Activated naive CD4-positive, alpha-beta T cell treated with anti-CD3 and anti-CD28 coated beads, Interleukin-2, amount 50 U/mL, for 72 hours (primary cell): Measurements from ENCODE around the gene MBNL2. TPM values are rescaled to one million over a fixed set of nuclear protein-coding genes. Genes with fewer than 3 reads are reported as not detected.

Source experiments
- ATAC-seq, 2 donors: fragments of 150-1000 bp; cut with Tn5 transposase; 2 replicates each; pipeline ENCODE4 v1.10.0; 2021; ENCODE audit warnings: mild to moderate bottlenecking in 2 of 2, moderate library complexity in 2 of 2
- DNase-seq, 2 donors: peaks; one replicate each; pipeline ENCODE4 v3.0.0; 2021 to 2022; ENCODE audit warnings: low spot score in 2 of 2
- H3K27ac Mint-ChIP-seq, 2 donors: one replicate each; pipeline ENCODE4 v1.8.0; 2022; ENCODE audit warnings: mild to moderate bottlenecking in 2 of 2, mixed read lengths in 2 of 2
- H3K36me3 Mint-ChIP-seq, 2 donors: one replicate each; pipeline ENCODE4 v1.8.0; 2022; ENCODE audit warnings: mixed read lengths in 2 of 2
- H3K9me3 Mint-ChIP-seq, 2 donors: one replicate each; pipeline ENCODE4 v1.8.0; 2022; ENCODE audit warnings: mixed read lengths in 2 of 2
- total RNA-seq, 2 donors: library from RNA; stranded (reverse); gene quantifications; one replicate each; pipeline ENCODE4 v1.2.3, GENCODE V29; 2022

The MBNL2 gene
- total RNA-seq, 2 donors from 2014 or later, result 15.2 to 22.7 TPM

DNA sequence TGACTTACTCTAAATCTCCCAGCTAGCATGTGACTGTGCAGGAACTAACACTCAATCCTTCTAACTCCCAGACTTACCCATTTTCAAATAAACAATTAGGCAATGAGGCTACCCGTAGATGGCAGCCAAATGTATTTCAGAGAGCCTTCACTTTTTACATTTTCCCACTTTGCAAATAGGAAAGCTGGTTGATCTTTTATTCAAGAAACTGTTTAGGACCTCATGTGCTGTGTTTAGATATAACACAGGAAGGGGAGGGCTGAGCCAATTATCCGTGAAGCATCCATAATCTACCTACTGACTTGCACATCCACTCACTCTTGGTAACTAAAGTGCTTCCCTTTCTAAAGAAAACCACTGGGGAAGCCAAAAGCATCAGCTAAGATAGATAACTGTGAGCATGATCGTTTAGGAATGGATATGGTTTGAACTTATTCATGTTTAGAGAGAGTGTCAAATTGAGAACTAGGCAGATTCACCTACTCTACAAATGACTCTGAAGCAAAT, 33.4 kb downstream of the MBNL2 start:
- peaks cover 5 to 25% of the 10 kb centered on the region in 2 donors for H3K36me3 Mint-ChIP-seq
- H3K27ac Mint-ChIP-seq, result peak overlapping the region in 1 of 2 donors; percentile 75
- DNase-seq (no peak), ATAC-seq (peak; percentile 34 to 70)
- peaks cover 0 to 5% of the 10 kb centered on the region in 2 donors for H3K9me3 Mint-ChIP-seq

- Mint-ChIP-seq H3K9me3 (peaks cover 0 to 5% of the 10 kb centered on the region in 2 donors), H3K27ac (peak overlapping the region; percentile 39 to 75), H3K36me3 (peaks cover 5 to 25% of the 10 kb centered on the region in 2 donors)
- ATAC-seq, result peak; percentile 68 to 72
- no peak for DNase-seq
Measured at GRCh38 chr13:97256343-97256783, 34.2 kb downstream of the MBNL2 start.

GRCh38 chr13:97257228-97257755, 35.2 kb downstream of the MBNL2 start:
- Mint-ChIP-seq H3K27ac (peak overlapping the region; percentile 78 to 98), H3K9me3 (peaks cover 0 to 5% of the 10 kb centered on the region in 2 donors), H3K36me3 (peaks cover 5 to 25% of the 10 kb centered on the region in 2 donors)
- DNase-seq (no peak), ATAC-seq (no peak)

DNA sequence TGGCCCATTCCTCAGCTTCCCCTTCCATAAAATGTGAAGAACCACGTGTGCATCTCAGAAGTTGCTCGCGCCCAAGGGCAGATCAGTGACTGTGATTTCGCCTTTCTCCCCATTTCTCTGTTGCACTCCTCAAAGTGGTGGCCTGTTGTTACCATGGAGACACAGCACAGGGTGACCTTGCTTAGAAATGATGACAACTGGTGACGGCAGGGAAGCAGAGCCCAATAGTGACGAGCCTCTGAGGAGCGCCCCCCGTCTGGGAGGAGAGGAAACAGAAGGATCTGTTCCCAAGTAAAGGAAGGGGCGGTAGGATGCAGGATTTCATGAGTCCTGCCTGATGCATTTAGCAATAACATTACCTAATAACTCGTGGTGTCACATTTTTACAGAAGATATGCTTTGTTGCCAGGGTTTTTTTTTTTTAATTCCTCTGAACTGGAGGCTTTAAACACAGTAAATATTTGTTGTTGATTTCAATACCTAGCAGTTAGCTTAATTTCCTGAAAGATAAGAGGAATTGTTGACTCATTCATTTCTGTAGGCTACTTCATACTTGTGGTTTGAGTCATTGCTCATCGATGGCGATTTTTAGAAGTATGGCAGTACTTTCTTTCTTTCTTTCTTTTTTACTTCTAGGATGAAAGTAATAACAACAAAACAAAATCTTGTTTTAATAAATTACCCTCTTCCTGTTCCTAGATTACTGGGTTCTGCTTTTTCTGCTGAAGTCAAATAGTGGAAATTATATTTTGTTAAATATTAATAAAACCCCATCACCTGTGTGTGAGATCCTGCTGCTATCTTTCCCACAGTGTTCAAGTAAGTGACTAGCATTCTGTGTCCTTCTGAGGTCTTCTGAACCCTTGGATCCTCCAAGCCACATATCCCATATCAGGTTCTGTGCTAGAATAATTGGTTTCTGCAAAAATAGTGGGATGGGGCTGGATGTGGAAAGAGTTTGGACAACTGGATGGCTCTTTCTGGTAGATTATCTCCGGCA, 36.0 kb downstream of the MBNL2 start:
- Mint-ChIP-seq H3K36me3 (peaks cover 7 to 29% of the 10 kb centered on the region in 2 donors), H3K9me3 (peaks cover 0 to 5% of the 10 kb centered on the region in 2 donors), H3K27ac (peak overlapping the region; percentile 78 to 98)
- no peak for DNase-seq
- ATAC-seq, result peak; percentile 56 to 67

DNA sequence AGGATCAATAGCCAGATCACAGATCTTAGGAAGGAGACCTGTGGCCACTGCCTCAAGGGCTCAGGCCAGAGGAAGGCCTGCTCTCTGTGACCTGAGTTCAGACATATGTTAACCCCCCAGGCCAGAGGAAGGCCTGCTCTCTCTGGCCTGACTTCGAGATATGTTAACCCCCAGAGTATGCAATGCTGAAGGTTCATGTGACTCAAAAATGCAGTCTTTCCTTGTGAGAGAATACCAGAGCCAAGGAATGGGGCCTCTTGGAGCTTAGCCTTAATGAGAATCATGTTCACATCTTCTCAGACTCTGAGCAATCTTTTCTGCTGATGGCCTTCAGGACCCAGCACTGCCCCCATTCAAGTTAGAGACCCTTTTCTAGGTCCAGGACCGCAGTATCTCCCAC, 36.7 kb downstream of the MBNL2 start:
- peaks cover 0 to 5% of the 10 kb centered on the region in 2 donors for H3K9me3 Mint-ChIP-seq
- peaks cover 9 to 31% of the 10 kb centered on the region in 2 donors for H3K36me3 Mint-ChIP-seq
- H3K27ac Mint-ChIP-seq, result peak overlapping the region; percentile 43 to 98
- DNase-seq (no peak), ATAC-seq (no peak)

- ATAC-seq (no peak), DNase-seq (no peak)
- H3K9me3 Mint-ChIP-seq, result peaks cover 0 to 5% of the 10 kb centered on the region in 2 donors
- peaks cover 9 to 31% of the 10 kb centered on the region in 2 donors for H3K36me3 Mint-ChIP-seq
- H3K27ac Mint-ChIP-seq, result peak overlapping the region; percentile 43 to 61
Measured at GRCh38 chr13:97259410-97259797, 37.3 kb downstream of the MBNL2 start.

DNA sequence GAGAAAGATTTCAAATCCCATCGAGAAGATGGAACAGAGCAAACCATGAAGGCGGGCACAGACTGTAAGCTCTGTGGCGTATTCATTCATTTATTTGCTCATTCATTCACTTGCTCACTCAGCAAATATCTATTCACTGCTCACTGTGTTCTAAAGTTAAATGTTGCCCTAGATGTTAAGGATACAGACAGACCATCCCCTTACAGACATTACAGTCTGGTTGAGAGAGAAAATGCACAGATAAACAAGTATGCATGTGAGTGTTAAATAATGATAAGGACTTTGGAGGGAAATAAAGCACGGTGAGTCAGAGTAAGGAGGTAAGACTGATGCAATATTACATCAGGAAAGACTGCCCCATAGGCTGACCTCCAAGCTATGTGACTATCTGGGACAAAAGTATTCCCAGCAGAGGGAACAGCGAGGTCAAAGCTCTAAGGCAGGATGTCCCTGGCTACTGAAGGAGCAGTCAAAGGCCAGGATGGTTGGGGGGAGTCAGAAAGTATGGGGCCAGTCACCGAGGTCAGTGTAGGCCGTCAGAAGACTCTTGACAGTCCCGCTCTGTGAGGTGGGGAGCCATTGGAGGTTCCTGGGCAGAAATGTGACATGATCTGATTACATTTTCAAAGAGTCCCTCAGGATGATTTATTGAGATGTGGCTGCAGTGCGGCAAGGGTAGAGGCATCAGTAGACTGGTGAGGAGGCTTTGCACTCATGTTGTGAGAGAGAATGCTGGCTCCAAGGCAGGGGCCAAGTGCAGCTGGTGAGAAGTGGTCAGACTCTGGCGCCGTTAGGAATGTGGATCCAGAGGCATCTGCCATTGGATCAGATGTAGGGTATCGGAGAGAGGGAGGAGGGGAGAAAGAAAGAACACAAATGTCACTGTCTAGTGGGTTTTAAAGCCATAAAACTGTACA, 37.9 kb downstream of the MBNL2 start:
- peak overlapping the region; percentile 43 to 88 for H3K27ac Mint-ChIP-seq
- H3K36me3 Mint-ChIP-seq, result peaks cover 9 to 31% of the 10 kb centered on the region in 2 donors
- DNase-seq (no peak), ATAC-seq (no peak)
- peaks cover 0 to 5% of the 10 kb centered on the region in 2 donors for H3K9me3 Mint-ChIP-seq

- Mint-ChIP-seq H3K27ac (peak overlapping the region; percentile 38 to 82), H3K36me3 (peaks cover 9 to 31% of the 10 kb centered on the region in 2 donors), H3K9me3 (peaks cover 0 to 5% of the 10 kb centered on the region in 2 donors)
- ATAC-seq, result peak; percentile 41 to 66
- no peak for DNase-seq
Measured at GRCh38 chr13:97261254-97262005, 39.3 kb downstream of the MBNL2 start.

DNA sequence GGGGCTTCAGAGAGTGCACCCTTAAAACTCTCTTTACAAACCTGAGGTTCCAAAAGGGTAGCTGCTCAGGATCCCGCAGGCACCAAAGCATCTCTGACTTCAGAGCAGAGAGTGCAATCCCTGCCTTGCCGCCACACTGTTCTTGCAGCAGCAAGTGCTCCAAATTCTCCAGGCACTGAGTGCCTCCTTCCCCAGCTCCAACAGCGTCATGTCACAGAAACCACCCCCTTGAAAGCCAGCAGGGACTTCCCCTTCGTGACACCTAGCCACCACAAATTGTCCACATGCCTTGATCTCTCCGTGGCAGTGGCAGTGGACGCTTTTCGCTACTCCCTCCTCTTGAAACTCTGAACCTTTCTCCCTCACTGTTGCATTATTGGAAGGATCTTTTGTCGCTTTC, 39.9 kb downstream of the MBNL2 start:
- peak overlapping the region; percentile 38 to 82 for H3K27ac Mint-ChIP-seq
- peaks cover 0 to 2% of the 10 kb centered on the region in 2 donors for H3K9me3 Mint-ChIP-seq
- peaks cover 8 to 26% of the 10 kb centered on the region in 2 donors for H3K36me3 Mint-ChIP-seq
- no peak for DNase-seq
- ATAC-seq, result peak in 1 of 2 donors; percentile 62

GRCh38 chr13:97263160-97263559, 41.0 kb downstream of the MBNL2 start:
- ATAC-seq (no peak), DNase-seq (no peak)
- Mint-ChIP-seq H3K27ac (no peak overlapping the region), H3K9me3 (no peaks in the 10 kb centered on the region), H3K36me3 (peaks cover 8 to 18% of the 10 kb centered on the region in 2 donors)

GRCh38 chr13:97264663-97265062, 42.5 kb downstream of the MBNL2 start:
- Mint-ChIP-seq H3K9me3 (no peaks in the 10 kb centered on the region), H3K36me3 (peaks cover 9 to 14% of the 10 kb centered on the region in 2 donors), H3K27ac (no peak overlapping the region)
- DNase-seq (no peak), ATAC-seq (no peak)

DNA sequence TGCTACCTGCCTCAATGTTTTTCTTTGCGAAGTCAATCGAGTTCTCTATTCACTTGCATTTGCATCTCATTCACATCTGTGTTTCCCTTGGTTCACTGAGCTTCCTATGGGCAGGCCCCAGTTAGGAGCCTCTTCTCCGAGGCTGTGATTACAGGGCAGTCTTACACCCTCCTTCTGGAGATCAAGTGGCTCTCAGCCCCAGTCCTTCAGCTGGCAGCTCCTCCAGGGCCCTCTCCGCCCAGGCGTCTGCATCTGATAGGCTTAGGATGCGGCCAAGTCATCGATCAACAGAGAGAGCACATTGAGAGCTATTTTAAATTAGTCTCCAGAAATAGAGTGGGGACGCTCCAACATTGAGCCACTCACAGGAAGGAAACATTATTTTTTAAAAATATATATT, 44.2 kb downstream of the MBNL2 start:
- ATAC-seq, result no peak
- no peaks in the 10 kb centered on the region for H3K9me3 Mint-ChIP-seq
- peaks cover 6 to 9% of the 10 kb centered on the region in 2 donors for H3K36me3 Mint-ChIP-seq
- DNase-seq, result no peak
- no peak overlapping the region for H3K27ac Mint-ChIP-seq

- H3K9me3 Mint-ChIP-seq, result no peaks in the 10 kb centered on the region
- no peak for ATAC-seq
- no peak for DNase-seq
- H3K27ac Mint-ChIP-seq, result no peak overlapping the region
- peaks cover 6 to 9% of the 10 kb centered on the region in 2 donors for H3K36me3 Mint-ChIP-seq
Measured at GRCh38 chr13:97266772-97267417, 44.8 kb downstream of the MBNL2 start.

DNA sequence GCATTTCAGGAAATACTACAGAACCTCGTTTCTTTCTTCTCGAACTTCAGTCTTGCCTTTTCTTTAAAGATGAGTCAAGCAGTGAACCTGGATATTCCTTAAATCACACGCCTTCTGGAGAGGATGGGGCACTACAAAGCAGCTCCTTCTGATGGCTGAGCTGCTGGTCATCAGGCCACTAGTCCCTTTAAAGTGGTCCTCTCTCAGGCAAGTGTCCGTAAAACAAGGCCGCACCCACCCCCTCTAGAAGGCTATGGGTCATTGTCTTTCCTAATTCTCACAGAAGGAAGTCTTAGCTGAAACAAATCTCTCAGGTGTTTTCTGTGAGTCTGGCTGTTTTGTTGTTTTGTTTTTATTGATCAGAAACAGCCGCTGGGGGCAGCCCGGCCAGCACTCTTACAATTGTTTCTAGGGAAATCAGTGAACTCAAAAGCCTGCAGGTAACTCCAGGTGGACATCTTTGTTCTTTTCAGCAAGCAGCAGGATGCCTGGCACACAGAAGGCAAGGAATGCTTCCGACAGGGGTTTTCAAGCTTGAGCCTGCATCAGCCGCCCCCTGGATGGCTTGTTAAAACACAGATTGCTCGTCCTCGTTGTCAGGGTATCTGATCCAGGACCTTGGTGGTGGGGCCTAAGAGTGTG, 45.4 kb downstream of the MBNL2 start:
- ATAC-seq (no peak), DNase-seq (no peak)
- H3K9me3 Mint-ChIP-seq, result no peaks in the 10 kb centered on the region
- peak overlapping the region in 1 of 2 donors; percentile 79 for H3K27ac Mint-ChIP-seq
- peaks cover 6 to 9% of the 10 kb centered on the region in 2 donors for H3K36me3 Mint-ChIP-seq

DNA sequence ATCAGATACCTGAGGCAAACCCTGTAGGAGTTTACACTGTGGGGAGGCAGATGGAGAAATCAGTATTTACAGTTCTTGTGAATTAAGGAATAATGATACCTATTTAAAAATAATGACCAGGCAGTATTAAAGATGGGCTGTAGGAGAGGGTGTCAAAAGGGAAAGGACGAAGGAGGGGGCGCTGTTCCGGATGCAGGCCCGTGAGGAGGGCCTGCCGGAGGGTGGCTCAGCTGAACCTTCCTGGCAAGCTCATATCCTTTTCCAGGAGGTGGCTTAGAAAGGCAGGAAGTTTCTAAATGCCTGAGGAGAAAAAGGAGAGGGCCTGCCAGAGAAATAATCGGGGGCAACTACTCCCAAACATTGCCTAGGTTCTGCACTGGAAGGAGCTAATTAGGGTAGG, 46.6 kb downstream of the MBNL2 start:
- H3K27ac Mint-ChIP-seq, result peak overlapping the region; percentile 72 to 79
- ATAC-seq (no peak), DNase-seq (no peak)
- H3K36me3 Mint-ChIP-seq, result peaks cover 0 to 4% of the 10 kb centered on the region in 2 donors
- no peaks in the 10 kb centered on the region for H3K9me3 Mint-ChIP-seq
